Skeletal muscle satellite cell (primary cell): ENCODE data around the gene CD96. TPM values are rescaled to one million over a fixed set of nuclear protein-coding genes. Genes with fewer than 3 reads are reported as not detected.
"Not testable (repeated sequence)": the region's sequence is repeated elsewhere in the genome, so short reads cannot be mapped to it uniquely, and the experiment has no call there.

Experiments
- H3K27me3 ChIP-seq: 2 replicates; pipeline ENCODE4 v1.7.0; 2013; ENCODE audit warnings: low read length; ENCODE audit not compliant: control insufficient read depth, insufficient read depth
- H3K36me3 ChIP-seq: 2 replicates; pipeline ENCODE4 v1.7.0; 2013; ENCODE audit warnings: mild to moderate bottlenecking, control low read depth, low read length; ENCODE audit not compliant: insufficient read depth
- H3K4me1 ChIP-seq: 2 replicates; pipeline ENCODE4 v1.7.0; 2013; ENCODE audit warnings: low read length; ENCODE audit not compliant: control insufficient read depth, insufficient read depth
- H3K4me2 ChIP-seq: 2 replicates; pipeline ENCODE4 v1.7.0; 2013; ENCODE audit warnings: mild to moderate bottlenecking, low read length
- H3K4me3 ChIP-seq: 2 replicates; pipeline ENCODE4 v1.7.0; 2013; ENCODE audit warnings: low read length
- H3K9ac ChIP-seq: 2 replicates; pipeline ENCODE4 v1.7.0; 2013; ENCODE audit warnings: mild to moderate bottlenecking, low read depth, low read length, moderate library complexity
- H3K9me3 ChIP-seq: replicated peaks from 2 replicates; pipeline ENCODE4 v1.7.0; 2013; ENCODE audit warnings: mild to moderate bottlenecking, control low read depth, low read length
- total RNA-seq: library from RNA; depleted of rRNA; stranded (reverse); fragments of >200 nt; gene quantifications from 2 replicates; pipeline ENCODE4 v1.2.3, GENCODE V29; 2012; rRNA removed

Gene CD96, protein sequence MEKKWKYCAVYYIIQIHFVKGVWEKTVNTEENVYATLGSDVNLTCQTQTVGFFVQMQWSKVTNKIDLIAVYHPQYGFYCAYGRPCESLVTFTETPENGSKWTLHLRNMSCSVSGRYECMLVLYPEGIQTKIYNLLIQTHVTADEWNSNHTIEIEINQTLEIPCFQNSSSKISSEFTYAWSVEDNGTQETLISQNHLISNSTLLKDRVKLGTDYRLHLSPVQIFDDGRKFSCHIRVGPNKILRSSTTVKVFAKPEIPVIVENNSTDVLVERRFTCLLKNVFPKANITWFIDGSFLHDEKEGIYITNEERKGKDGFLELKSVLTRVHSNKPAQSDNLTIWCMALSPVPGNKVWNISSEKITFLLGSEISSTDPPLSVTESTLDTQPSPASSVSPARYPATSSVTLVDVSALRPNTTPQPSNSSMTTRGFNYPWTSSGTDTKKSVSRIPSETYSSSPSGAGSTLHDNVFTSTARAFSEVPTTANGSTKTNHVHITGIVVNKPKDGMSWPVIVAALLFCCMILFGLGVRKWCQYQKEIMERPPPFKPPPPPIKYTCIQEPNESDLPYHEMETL
- not detected in 2 replicates for total RNA-seq

DNA sequence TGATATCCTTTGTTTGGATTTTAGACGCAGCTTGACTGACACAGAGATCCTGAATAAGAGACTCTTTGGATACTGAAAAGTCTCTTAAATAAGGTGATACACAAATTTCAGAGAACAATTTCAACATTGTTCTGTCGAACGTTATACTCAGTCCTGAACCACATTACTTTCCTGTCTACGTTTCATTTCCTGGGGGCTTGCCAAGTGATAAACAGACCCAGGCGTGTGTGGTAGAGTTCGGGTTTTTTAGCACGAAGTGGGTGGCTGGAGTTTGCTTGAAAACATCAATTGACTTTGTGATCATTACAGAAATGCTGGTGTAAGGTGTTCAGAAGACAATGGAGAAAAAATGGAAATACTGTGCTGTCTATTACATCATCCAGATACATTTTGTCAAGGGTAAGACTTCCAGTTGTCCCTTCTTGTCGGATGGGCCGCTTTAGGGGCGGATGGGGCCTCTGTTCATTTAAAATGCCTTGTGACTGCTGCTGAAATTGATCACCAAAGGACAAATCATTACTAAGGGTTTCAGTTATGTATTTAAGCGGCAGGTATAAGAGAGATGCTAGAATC is at the start of gene CD96:
Gene CD96 (plus strand): TSS at position 287 of the 573 bp plus-strand sequence. CDS start 52 bp downstream, at position 339.
- H3K4me1 ChIP-seq, result peaks cover 15% of the 10 kb centered on the region
- H3K9me3 ChIP-seq, result no peaks in the 10 kb centered on the region
- no peak within 1 kb of the TSS for H3K9ac ChIP-seq
- H3K4me2 ChIP-seq, result no peak within 1 kb of the TSS
- no peaks in the 10 kb centered on the region for H3K27me3 ChIP-seq
- no peak within 1 kb of the TSS for H3K4me3 ChIP-seq
- no peaks in the 10 kb centered on the region for H3K36me3 ChIP-seq

DNA sequence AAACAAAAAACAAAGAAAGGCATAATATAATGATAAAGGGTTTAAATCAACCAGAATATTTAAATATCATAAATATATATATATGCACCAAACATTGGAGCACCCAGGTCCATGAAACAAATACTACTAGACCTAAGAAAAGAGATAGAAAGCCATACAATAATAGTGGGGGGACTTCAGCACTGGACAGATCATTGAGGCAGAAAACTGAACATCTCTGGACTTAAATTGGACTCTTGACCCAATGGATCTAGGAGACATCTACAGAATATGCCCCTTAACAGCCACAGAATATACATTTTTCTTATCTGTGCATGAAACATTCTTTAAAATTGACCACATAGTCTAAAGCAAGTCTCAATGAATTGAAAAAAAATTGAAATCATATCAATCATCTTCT is 48.7 kb upstream of the CD96 start:
- Histone ChIP-seq H3K4me3 (no peak overlapping the region), H3K36me3 (no peaks in the 10 kb centered on the region), H3K4me1 (no peaks in the 10 kb centered on the region), H3K9ac (no peak overlapping the region), H3K4me2 (no peak overlapping the region), H3K9me3 (no peaks in the 10 kb centered on the region), H3K27me3 (no peaks in the 10 kb centered on the region)

DNA sequence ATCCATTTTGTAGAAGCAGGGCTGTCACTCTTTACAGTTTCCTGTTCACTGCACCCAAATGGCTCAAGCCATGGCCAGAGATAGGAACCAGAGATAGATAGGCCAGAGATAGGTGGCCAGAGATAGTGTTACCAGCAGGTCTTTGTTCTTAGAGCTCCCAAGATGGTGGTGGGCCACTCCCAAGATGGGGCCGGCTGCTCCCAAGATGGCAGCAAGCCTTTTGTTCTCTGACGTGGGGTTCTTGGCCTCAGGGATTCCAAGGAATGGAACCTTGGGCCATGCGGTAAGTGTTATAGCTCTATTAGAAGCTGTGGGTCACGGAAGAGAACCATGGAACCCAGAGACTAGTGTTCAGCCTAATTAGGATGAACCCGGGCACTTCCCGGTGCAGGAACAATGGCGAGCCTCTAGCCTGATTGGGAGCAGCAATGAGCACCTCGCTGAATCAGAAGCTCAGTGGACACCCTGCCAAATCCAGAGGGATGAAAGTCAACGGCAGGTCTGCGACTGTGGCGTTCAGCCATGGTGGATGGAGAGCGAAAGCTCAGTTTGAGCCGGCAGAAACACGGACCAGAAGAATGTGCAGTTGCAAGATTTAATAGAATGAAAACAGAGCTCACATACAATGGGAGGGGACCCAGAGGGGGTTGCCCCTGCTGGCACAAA is 45.0 kb upstream of the CD96 start:
- H3K9me3 ChIP-seq, result no peaks in the 10 kb centered on the region
- H3K4me3 ChIP-seq, result no peak overlapping the region
- H3K36me3 ChIP-seq, result no peaks in the 10 kb centered on the region
- H3K9ac ChIP-seq, result no peak overlapping the region
- H3K4me2 ChIP-seq, result no peak overlapping the region
- H3K27me3 ChIP-seq, result no peaks in the 10 kb centered on the region
- H3K4me1 ChIP-seq, result no peaks in the 10 kb centered on the region

DNA sequence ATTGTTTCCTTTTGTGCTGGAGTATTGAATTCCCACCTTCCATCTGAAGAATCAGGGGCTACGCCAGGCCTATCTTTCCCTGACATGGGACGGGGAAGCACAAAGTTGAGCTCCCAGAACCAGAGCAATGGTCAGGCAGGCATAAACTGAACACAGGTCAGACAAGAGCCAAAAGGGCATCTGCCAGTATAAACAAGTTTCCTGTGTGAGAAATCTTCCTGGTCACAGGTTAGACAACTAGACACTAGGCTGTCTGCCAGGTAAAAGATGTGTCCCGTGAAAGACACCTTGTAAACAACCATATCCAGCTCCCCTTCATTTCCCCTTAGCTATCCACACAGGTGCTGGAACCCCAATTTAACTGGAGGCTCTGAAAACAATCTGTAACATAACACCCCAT is 44.0 kb upstream of the CD96 start:
- no peaks in the 10 kb centered on the region for H3K4me1 ChIP-seq
- no peak overlapping the region for H3K9ac ChIP-seq
- H3K36me3 ChIP-seq, result no peaks in the 10 kb centered on the region
- no peaks in the 10 kb centered on the region for H3K9me3 ChIP-seq
- no peaks in the 10 kb centered on the region for H3K27me3 ChIP-seq
- no peak overlapping the region for H3K4me2 ChIP-seq
- no peak overlapping the region for H3K4me3 ChIP-seq

DNA sequence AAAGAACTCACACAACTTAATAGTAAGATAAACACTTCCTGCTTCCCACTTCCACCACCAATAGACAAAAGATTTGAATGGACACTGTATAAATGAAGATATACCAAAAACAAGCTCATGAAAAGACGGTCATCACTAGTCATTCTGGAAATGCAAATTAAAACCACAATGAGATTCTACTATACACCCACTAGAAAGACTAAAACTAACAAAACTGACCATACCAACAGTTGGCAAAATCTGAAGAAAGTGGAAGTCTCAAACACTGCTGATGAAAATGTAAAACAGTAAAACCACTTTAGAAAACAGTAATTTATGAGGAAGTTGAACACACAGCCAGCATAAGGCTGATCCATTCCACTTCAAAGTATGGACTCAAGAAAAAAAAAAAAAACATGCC is 35.6 kb upstream of the CD96 start:
- H3K9me3 ChIP-seq, result no peaks in the 10 kb centered on the region
- no peak overlapping the region for H3K9ac ChIP-seq
- H3K36me3 ChIP-seq, result no peaks in the 10 kb centered on the region
- H3K4me1 ChIP-seq, result no peaks in the 10 kb centered on the region
- H3K4me3 ChIP-seq, result no peak overlapping the region
- no peaks in the 10 kb centered on the region for H3K27me3 ChIP-seq
- H3K4me2 ChIP-seq, result no peak overlapping the region

DNA sequence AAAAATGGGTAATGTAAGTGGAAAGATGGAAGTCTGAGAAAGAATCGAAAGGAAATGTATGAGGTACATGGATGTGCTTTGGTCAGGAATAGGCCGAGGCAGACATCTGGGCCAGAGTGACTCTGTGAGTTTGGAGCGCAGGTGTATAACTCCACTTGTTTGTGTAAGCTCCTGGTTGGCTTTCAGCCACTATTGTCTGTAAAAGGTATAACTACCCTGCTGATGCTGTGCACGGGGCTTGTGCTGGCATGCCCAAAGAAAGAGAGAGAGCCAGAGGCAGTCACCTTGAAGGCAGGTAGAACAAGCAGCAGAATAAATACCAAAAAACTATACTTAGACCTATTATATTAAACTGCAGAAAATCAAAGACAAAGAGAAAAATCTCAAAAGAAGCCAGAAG is 32.7 kb upstream of the CD96 start:
- Histone ChIP-seq H3K36me3 (no peaks in the 10 kb centered on the region), H3K4me2 (no peak overlapping the region), H3K4me1 (no peaks in the 10 kb centered on the region), H3K27me3 (peaks cover 7% of the 10 kb centered on the region), H3K4me3 (no peak overlapping the region), H3K9me3 (no peaks in the 10 kb centered on the region), H3K9ac (no peak overlapping the region)

DNA sequence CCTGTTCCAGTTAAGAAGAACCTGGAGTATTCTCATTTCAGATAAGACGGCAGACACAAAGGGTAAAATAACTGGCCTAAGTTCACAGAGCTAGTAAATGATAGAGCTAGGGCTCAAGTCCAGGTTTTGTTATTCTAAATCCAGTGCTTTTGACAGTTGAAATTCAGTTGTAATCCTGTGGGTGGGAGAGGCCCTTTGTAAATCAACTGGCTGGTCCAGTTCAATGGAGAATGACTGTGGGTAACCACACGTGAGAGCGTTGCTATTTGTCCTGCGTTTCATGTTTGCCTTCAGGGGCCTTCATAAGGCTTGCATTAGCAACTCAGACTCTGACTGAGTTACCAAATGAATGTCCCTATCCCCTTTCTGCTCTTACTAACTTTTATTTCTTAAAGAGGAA is 24.2 kb upstream of the CD96 start:
- H3K27me3 ChIP-seq, result peaks cover 28% of the 10 kb centered on the region
- H3K4me2 ChIP-seq, result no peak overlapping the region
- H3K9ac ChIP-seq, result no peak overlapping the region
- no peaks in the 10 kb centered on the region for H3K36me3 ChIP-seq
- H3K4me3 ChIP-seq, result no peak overlapping the region
- no peaks in the 10 kb centered on the region for H3K4me1 ChIP-seq
- H3K9me3 ChIP-seq, result no peaks in the 10 kb centered on the region

DNA sequence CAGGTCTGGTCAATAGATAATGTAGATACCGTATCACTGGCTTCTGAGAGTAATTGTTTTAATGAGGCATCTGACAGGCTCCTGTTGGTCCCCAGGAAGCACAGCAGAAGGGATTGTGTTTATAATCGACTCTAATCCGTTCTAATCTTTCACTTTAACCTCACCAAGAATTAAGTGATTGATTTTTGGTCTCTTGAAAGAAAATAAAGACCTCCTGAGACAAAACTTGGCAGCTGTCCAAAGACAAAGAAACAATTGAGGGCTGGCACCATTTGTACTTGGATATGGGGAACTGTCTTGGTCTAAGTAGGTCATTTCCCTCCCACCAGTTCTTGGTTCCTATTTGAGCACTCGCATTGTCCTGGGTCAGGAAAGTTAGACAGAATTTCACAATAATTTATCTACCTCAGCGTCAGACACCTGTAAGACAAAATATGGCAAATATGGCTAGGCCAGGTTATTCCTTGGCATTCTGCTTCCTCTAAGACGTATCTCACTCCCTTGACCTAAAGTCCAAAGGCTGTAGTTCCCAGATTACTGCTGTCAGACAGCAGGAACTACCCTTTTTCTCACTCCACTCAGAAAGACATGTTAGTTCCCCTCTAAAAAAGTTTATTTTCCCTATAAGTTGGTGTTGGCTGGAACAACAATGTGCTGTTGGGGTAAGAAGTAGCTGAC is 22.7 kb upstream of the CD96 start:
- Histone ChIP-seq H3K4me2 (no peak overlapping the region), H3K27me3 (peaks cover 31% of the 10 kb centered on the region), H3K9me3 (no peaks in the 10 kb centered on the region), H3K36me3 (no peaks in the 10 kb centered on the region), H3K4me3 (no peak overlapping the region), H3K9ac (no peak overlapping the region), H3K4me1 (no peaks in the 10 kb centered on the region)

DNA sequence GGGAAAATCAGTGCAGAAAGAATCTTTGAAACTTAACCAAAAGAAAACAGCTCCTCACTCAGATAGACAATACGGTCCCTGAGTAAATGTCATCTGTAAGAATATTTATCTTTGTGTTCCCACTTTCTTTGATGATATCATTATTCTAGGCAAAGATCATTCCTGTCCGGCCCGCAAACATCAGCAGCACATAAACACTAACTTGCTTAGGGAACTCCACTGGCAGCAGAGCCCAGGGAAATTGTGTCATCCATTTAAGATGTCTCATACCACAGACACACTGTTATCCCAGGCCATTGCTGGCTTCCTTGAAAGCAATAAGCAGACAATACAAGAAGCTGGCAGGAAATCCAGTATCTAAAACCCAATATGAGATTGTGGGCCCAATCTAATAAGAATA is 20.1 kb upstream of the CD96 start:
- Histone ChIP-seq H3K4me1 (no peaks in the 10 kb centered on the region), H3K9ac (no peak overlapping the region)

DNA sequence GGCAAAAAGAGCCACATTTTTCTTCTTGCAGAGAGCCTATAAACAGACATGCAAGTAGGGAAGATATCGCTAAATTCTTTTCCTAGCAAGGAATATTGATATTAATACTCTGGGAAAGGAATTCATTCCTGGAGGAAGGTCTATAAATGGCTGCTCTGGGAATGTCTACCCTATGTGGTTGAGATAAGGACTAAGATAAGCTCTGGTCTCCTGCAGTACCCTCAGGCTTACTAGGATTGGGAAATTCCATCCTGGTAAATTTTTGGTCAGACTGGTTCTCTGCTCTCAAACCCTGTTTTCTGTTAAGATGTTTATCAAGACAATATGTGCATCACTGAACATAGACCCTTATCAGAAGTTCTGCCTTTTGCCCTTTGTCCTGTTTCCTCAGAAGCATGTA is 17.5 kb upstream of the CD96 start:
- peaks cover 16% of the 10 kb centered on the region for H3K27me3 ChIP-seq
- H3K4me1 ChIP-seq, H3K9ac ChIP-seq, H3K4me2 ChIP-seq, H3K4me3 ChIP-seq, H3K9me3 ChIP-seq, H3K36me3 ChIP-seq: not testable (repeated sequence)

More for the DNA sequence above, 20.1 kb upstream of the CD96 start:
- H3K9me3 ChIP-seq, result no peaks in the 10 kb centered on the region
- H3K27me3 ChIP-seq, result peaks cover 16% of the 10 kb centered on the region
- H3K36me3 ChIP-seq, result no peaks in the 10 kb centered on the region
- H3K4me3 ChIP-seq, result no peak overlapping the region
- no peak overlapping the region for H3K4me2 ChIP-seq

DNA sequence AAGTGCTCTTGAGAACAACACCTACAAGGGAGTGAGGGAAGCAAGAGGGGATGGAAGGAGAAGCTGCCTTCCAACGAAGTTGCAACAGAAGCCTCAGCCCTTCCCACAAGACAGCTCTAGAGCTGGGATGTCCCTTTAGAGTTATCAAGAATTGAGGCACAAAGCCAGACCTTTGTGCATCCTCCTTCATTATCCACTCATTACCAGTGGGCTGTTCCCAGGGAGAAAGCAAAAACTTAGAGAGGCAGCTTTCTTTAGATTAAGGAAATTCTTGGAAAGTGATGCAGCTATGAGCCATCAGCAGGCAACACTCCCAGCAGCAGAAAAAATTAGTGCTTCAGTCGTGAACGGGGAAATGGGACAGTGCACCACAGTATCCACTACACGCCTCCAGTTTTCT is 10.6 kb upstream of the CD96 start:
- H3K9ac ChIP-seq, result no peak overlapping the region
- H3K4me2 ChIP-seq, result no peak overlapping the region
- H3K27me3 ChIP-seq, result no peaks in the 10 kb centered on the region
- H3K36me3 ChIP-seq, result no peaks in the 10 kb centered on the region
- H3K9me3 ChIP-seq, result no peaks in the 10 kb centered on the region
- H3K4me3 ChIP-seq, result no peak overlapping the region
- H3K4me1 ChIP-seq, result peaks cover 11% of the 10 kb centered on the region
